NCI-H510A (cell line): ENCODE data around the gene KRT16.
"Not testable (repeated sequence)": the region's sequence is repeated elsewhere in the genome, so short reads cannot be mapped to it uniquely, and the experiment has no call there.

ENCODE experiments used
- DNase-seq: peaks from one replicate; lab custom pipeline; 2025; lab: John Stamatoyannopoulos, UW

The KRT16 gene

GRCh38 chr17:41614767-41615166 lies 2.2 kb upstream of the KRT16 start:
- DNase-seq, result not testable (repeated sequence)

- no peak for DNase-seq
Observed at GRCh38 chr17:41614098-41614497, 1.5 kb upstream of the KRT16 start.

DNA sequence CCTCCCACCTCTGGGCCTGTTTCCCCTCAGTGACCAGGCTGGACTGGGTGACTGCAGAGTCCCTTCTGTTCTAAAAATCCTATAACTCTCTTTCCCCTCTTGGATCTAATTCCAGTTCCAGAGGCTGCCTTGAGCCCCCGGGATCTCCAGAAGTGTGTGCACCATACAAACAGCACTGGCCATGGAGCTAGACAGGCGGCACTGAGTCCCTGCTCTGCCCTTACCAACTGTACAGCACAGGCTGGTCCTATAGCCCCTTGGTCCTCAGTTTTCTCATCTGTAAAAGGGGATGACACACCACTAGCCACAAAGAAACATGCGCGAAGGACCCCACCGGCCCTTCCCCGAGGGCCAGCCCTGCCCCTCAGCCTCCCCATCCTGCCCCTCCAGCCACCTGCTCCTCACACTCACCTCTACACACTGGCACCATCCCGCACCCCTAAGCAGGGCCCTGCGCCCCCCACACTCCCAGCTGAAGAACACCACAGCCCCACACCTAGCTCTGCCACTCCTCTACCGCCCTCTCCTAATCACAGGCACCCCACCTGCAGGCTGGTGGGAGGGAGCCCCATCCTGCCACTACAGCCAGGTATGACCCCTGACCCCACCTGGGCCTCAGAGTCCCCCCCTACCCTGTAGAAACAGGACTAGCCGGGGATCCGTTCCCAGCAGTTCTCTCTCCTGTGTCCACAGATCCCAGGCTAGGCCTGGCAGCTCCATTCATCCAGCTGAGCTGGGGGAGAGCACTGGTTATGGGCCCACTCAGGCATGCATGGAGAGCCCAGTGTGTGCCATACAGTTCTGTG lies 913 bp upstream of the KRT16 start:
- no peak for DNase-seq

- DNase-seq, result no peak
Observed at GRCh38 chr17:41610965-41611640, 1.5 kb downstream of the KRT16 start.

DNA sequence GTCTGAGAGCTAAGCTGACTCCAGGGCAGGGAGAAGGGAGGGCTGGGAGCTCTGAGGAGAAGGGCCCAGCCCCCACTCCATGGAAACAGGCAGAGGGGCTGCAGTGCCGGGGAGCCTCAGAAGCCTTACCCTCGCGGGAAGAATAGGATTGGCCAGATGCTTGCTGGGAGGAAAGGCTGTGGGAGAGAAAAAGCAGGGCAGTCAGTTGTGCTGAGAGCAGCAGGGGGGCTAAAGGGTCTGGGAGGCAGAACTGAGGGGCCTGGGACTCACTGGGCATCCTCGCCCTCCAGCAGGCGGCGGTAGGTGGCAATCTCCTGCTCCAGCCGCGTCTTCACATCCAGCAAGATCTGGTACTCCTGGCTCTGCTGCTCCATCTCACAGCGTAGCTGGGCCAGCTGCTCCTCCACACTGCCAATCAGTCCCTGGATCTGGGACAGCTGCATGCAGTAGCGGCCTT lies 2.5 kb downstream of the KRT16 start:
- not testable (repeated sequence) for DNase-seq

GRCh38 chr17:41606930-41607329 lies 5.6 kb downstream of the KRT16 start:
- DNase-seq, result not testable (repeated sequence)

- no peak for DNase-seq
Observed at GRCh38 chr17:41602524-41602923, 10.0 kb downstream of the KRT16 start.

DNA sequence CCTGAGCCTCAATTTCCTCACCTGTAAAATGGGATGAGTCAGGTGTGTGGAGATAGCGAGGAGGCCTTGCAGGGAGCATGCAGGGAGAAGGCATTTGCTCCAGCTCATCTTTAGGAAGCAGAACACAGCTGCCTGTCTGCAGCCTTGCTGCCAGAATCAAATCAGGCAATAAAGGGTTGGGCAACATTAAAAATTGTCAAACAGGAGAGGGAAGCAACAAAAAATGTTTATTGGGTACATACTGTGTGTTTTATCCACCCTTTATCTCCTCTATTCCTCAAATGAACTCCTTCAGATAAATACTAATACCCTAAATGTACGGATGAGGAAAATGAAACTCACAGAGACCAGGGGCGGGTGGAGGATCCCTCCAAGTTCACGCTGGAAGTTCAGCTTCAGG lies 12.2 kb downstream of the KRT16 start:
- no peak for DNase-seq

DNA sequence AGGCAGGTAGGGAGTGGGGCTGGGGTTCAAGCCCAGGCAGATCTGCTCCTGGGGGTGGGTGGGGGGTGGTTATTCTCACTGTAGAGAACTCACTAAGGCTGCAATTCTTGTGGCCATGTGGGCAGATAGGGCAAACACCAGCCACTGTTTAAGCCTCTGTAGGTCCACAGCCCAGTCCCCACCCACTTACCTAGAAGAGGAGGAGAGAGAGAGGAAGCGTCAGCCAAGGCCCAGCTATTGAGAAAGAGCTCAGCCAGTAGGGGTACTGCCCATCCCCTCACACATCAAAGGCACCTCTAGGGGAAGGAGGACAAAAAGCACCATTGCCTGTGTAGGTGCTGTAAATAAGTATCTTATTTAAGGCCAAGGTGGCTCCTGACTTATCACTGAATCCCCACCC lies 12.9 kb downstream of the KRT16 start:
- no peak for DNase-seq

GRCh38 chr17:41595585-41595984 lies 17.0 kb downstream of the KRT16 start:
- DNase-seq, result no peak

DNA sequence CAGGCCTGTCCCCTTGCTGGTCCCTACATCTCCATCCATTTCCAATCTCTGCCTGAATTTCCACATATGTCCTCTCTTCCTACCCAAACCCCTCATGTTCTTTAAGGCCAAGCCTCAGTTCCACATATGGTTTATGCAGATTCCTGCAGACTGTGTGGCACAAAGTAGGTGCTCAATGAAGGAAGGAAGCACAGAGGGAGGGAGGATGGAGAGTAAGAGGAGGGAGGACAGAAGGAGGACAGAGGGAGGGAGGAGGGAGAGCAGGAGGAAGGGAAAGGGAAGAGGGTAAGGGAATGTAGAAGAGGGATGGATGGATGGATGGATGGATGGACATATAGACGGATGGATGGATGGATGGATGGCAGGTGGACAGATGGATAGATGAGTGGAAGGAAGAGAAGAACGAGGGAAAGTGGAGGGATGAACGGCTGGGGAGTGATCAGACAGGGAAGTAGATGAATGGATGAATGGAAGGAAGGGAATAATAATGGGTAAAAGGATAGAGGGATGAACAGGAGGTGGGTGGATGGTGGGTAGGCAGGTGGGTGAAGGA lies 18.1 kb downstream of the KRT16 start:
- DNase-seq, result no peak

- no peak for DNase-seq
Observed at GRCh38 chr17:41593306-41593981, 19.1 kb downstream of the KRT16 start.

DNA sequence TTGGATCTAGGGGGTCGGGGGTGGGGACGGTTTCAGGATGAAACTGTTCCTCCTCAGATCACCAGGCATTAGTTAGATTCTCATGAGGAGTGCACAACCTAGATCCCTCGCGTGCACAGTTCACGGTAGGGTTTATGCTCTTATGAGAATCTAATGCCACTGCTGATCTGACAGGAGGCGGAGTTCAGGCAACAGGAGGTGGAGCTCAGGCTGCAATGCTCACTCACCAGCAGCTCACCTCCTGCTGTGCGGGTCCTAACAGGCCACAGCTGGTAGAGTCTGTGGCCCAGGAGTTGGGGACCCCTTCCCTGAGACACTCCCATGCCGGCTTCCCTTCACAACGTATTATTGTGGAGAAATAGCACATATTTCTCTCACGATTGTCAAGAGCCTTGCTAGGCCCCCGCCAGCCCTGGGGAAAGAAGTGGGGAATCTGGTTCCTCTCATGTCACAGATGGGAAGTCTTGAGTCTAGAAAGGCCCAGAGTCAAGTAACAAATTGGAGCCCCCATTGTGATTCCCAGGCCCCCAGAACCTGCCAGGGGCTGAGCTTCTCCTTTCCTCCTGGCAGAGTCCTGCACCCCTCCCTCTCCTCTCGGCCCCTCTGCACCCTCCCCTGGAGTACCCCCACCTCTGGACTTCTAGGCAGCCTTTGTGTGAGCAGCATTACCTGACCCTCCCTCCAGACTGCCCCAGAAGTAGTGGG lies 19.8 kb downstream of the KRT16 start:
- DNase-seq, result no peak

DNA sequence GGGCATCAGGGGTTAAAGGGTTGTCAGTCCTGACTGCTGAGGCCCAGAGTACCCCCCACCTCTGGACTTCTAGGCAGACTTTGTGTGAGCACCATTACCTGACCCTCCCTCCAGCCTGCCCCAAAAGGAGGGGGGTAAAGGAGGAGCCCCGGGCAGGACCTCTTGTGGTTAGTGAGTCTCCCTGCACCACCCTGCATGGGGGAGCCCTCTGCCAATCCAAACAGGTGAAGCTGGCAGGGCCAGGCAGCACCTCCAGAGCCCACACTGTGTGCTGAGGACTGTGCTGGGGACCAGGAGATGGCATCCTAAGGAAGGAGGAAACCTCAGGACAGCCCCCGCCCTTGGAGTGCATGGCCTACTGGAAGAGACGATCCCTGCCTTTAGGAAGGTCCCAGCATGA lies 23.3 kb downstream of the KRT16 start:
- DNase-seq, result no peak

- DNase-seq, result no peak
Observed at GRCh38 chr17:41588126-41588810, 24.3 kb downstream of the KRT16 start.

GRCh38 chr17:41586863-41587495 lies 25.6 kb downstream of the KRT16 start, which contains the start of gene KRT14:
Gene KRT14 (minus strand): TSS chr17:41586895. CDS start chr17:41586834, 61 bp downstream.
- no peak for DNase-seq

GRCh38 chr17:41585301-41586056 lies 27.1 kb downstream of the KRT16 start:
- DNase-seq, result no peak

GRCh38 chr17:41584331-41584927 lies 28.1 kb downstream of the KRT16 start:
- not testable (repeated sequence) for DNase-seq
